Hippocampal formation (tissue), 2 donors: Measurements from ENCODE around the gene PRR9.
A peak's percentile ranks its signal among the peaks of the same experiment; 100 is the strongest.
"Not testable (repeated sequence)": the region's sequence is repeated elsewhere in the genome, so short reads cannot be mapped to it uniquely, and the experiment has no call there.

ENCODE experiments used
- DNase-seq, 2 donors: peaks; one replicate each; lab custom pipeline; 2025; lab: John Stamatoyannopoulos, UW

Gene PRR9

GRCh38 chr1:153217212-153217611 is at the start of gene PRR9:
Gene PRR9 (plus strand): TSS chr1:153217584. CDS start chr1:153218145, 561 bp downstream.
- DNase-seq, result no peak

GRCh38 chr1:153168686-153169085 is 48.7 kb upstream of the PRR9 start:
- no peak for DNase-seq

- DNase-seq, result no peak
Measured at GRCh38 chr1:153174624-153175023, 42.8 kb upstream of the PRR9 start.

GRCh38 chr1:153178922-153179321 is 38.5 kb upstream of the PRR9 start:
- no peak for DNase-seq

- no peak for DNase-seq
Measured at GRCh38 chr1:153180556-153180955, 36.8 kb upstream of the PRR9 start.

GRCh38 chr1:153188301-153188700 is 29.1 kb upstream of the PRR9 start:
- DNase-seq, result not testable (repeated sequence)

GRCh38 chr1:153190373-153190772 is 27.0 kb upstream of the PRR9 start:
- DNase-seq, result no peak

- no peak for DNase-seq
Measured at GRCh38 chr1:153192697-153193096, 24.7 kb upstream of the PRR9 start.

- DNase-seq, result no peak
Measured at GRCh38 chr1:153194331-153195050, 22.9 kb upstream of the PRR9 start.

- no peak for DNase-seq
Measured at GRCh38 chr1:153195216-153195615, 22.2 kb upstream of the PRR9 start.

GRCh38 chr1:153202006-153202405 is 15.4 kb upstream of the PRR9 start:
- no peak for DNase-seq

GRCh38 chr1:153203130-153203529 is 14.3 kb upstream of the PRR9 start, which contains the start of gene LELP1:
Gene LELP1 (plus strand): TSS chr1:153203430. CDS start chr1:153204708, 1,278 bp downstream.
- DNase-seq, result no peak

- DNase-seq, result no peak
Measured at GRCh38 chr1:153206631-153207030, 10.8 kb upstream of the PRR9 start.

GRCh38 chr1:153210206-153210605 is 7.2 kb upstream of the PRR9 start:
- DNase-seq, result no peak

GRCh38 chr1:153212201-153212600 is 5.2 kb upstream of the PRR9 start:
- no peak for DNase-seq

- DNase-seq, result no peak
Measured at GRCh38 chr1:153213519-153213918, 3.9 kb upstream of the PRR9 start.

GRCh38 chr1:153217744-153218416 is 496 bp downstream of the PRR9 start:
- DNase-seq, result no peak

GRCh38 chr1:153220606-153221303 is 3.4 kb downstream of the PRR9 start:
- DNase-seq, result peak; percentile 49 to 53

GRCh38 chr1:153223040-153223891 is 5.9 kb downstream of the PRR9 start:
- DNase-seq, result peak; percentile 37 to 62

GRCh38 chr1:153227810-153228209 is 10.4 kb downstream of the PRR9 start:
- no peak for DNase-seq

GRCh38 chr1:153228491-153228890 is 11.1 kb downstream of the PRR9 start:
- DNase-seq, result no peak
